ENCODE data around the gene ADGRG6.

ADGRG6 gene

GRCh38 chr6:142489722-142490610 is 188.2 kb downstream of the ADGRG6 start:
- no peak for DNase-seq (ENCODE audit: low spot score)
- Mint-ChIP-seq H3K4me3 (no peak overlapping the region), H3K27ac (no peak overlapping the region), H3K4me1 (ENCODE audit: low read depth) (no peaks in the 10 kb centered on the region), H3K9me3 (no peaks in the 10 kb centered on the region), H3K36me3 (ENCODE audit: low read depth) (no peaks in the 10 kb centered on the region), H3K27me3 (ENCODE audit: low read depth) (no peaks in the 10 kb centered on the region)
